ENCODE results near the gene ICE1.
"Not testable (repeated sequence)": the region's sequence is repeated elsewhere in the genome, so short reads cannot be mapped to it uniquely, and the experiment has no call there.

The ICE1 gene

GRCh38 chr5:5487585-5488360, 65.3 kb downstream of the ICE1 start:
- Histone ChIP-seq H3F3A (ENCODE audit: insufficient read depth, low read length) (no peaks in the 10 kb centered on the region), H2AFZ (ENCODE audit: low read length) (no peak overlapping the region), H3K4me2 (ENCODE audit: low read depth, low read length) (no peak overlapping the region), H3K27ac (ENCODE audit: low read length) (no peak overlapping the region), H3K9ac (ENCODE audit: low read length) (no peak overlapping the region), H3K4me3 (ENCODE audit: low read length) (no peak overlapping the region), H3K36me3 (replicated peaks; ENCODE audit: insufficient read depth, low read length) (no peaks in the 10 kb centered on the region; the same call in 1 of the 2 replicates), H3K9me2 (replicated peaks; ENCODE audit: insufficient read depth, low read length) (no peaks in the 10 kb centered on the region), H3K79me2 (ENCODE audit: low read length) (no peaks in the 10 kb centered on the region), H3K4me1 (ENCODE audit: low read length) (no peaks in the 10 kb centered on the region), H4K20me1 (ENCODE audit: insufficient read depth, low read length) (no peaks in the 10 kb centered on the region), H3K27me3 (replicated peaks; ENCODE audit: insufficient read depth, low read length) (no peaks in the 10 kb centered on the region), H3K9me3 (replicated peaks; ENCODE audit: insufficient read depth, low read length) (no peaks in the 10 kb centered on the region)
- no peak for DNase-seq
- TF ChIP-seq CTCF (IDR thresholded peaks at IDR 0.05; ENCODE audit: low read length) (no peak), EZH2 (optimal IDR thresholded peaks at IDR 0.05; ENCODE audit: low read depth, low read length) (no peak), EZH2phosphoT487 (IDR thresholded peaks at IDR 0.05; ENCODE audit: low read length) (no peak)

GRCh38 chr5:5490774-5491347, 68.4 kb downstream of the ICE1 start:
- Histone ChIP-seq H3K9ac (ENCODE audit: low read length) (no peak overlapping the region), H3K9me3 (replicated peaks; ENCODE audit: insufficient read depth, low read length) (no peaks in the 10 kb centered on the region), H3F3A (ENCODE audit: insufficient read depth, low read length) (no peaks in the 10 kb centered on the region), H3K27ac (ENCODE audit: low read length) (no peak overlapping the region), H3K36me3 (replicated peaks; ENCODE audit: insufficient read depth, low read length) (no peaks in the 10 kb centered on the region; the same call in 1 of the 2 replicates), H3K4me3 (ENCODE audit: low read length) (no peak overlapping the region), H3K4me2 (ENCODE audit: low read depth, low read length) (no peak overlapping the region), H3K4me1 (ENCODE audit: low read length) (no peaks in the 10 kb centered on the region), H4K20me1 (ENCODE audit: insufficient read depth, low read length) (no peaks in the 10 kb centered on the region), H2AFZ (ENCODE audit: low read length) (no peak overlapping the region), H3K9me2 (replicated peaks; ENCODE audit: insufficient read depth, low read length) (no peaks in the 10 kb centered on the region), H3K79me2 (ENCODE audit: low read length) (no peaks in the 10 kb centered on the region), H3K27me3 (replicated peaks; ENCODE audit: insufficient read depth, low read length) (no peaks in the 10 kb centered on the region)
- no peak for DNase-seq
- no peak for TF ChIP-seq EZH2 (optimal IDR thresholded peaks at IDR 0.05; ENCODE audit: low read depth, low read length)
- TF ChIP-seq EZH2phosphoT487 (IDR thresholded peaks at IDR 0.05; ENCODE audit: low read length): no peak
- TF ChIP-seq CTCF (IDR thresholded peaks at IDR 0.05; ENCODE audit: low read length): no peak

GRCh38 chr5:5492087-5492933, 69.8 kb downstream of the ICE1 start:
- H3F3A ChIP-seq (ENCODE audit: insufficient read depth, low read length): no peaks in the 10 kb centered on the region
- peak; percentile 49 for DNase-seq

GRCh38 chr5:5492934-5493271, 70.4 kb downstream of the ICE1 start:
- DNase-seq; H4K20me1 ChIP-seq (ENCODE audit: insufficient read depth, low read length); H3K9me3 ChIP-seq (replicated peaks; ENCODE audit: insufficient read depth, low read length); H3K27me3 ChIP-seq (replicated peaks; ENCODE audit: insufficient read depth, low read length); H3K4me2 ChIP-seq (ENCODE audit: low read depth, low read length); H3K9me2 ChIP-seq (replicated peaks; ENCODE audit: insufficient read depth, low read length); H3K36me3 ChIP-seq (replicated peaks; ENCODE audit: insufficient read depth, low read length); H3F3A ChIP-seq (ENCODE audit: insufficient read depth, low read length); H3K4me3 ChIP-seq (ENCODE audit: low read length); H3K9ac ChIP-seq (ENCODE audit: low read length); H2AFZ ChIP-seq (ENCODE audit: low read length); H3K27ac ChIP-seq (ENCODE audit: low read length); H3K4me1 ChIP-seq (ENCODE audit: low read length); H3K79me2 ChIP-seq (ENCODE audit: low read length): not testable (repeated sequence)

More at GRCh38 chr5:5492087-5492933, 69.8 kb downstream of the ICE1 start:
- Histone ChIP-seq H3K36me3 (replicated peaks; ENCODE audit: insufficient read depth, low read length) (no peaks in the 10 kb centered on the region; the same call in 1 of the 2 replicates), H3K4me2 (ENCODE audit: low read depth, low read length) (no peak overlapping the region), H3K4me1 (ENCODE audit: low read length) (no peaks in the 10 kb centered on the region), H3K27me3 (replicated peaks; ENCODE audit: insufficient read depth, low read length) (no peaks in the 10 kb centered on the region), H3K9ac (ENCODE audit: low read length) (no peak overlapping the region), H3K9me2 (replicated peaks; ENCODE audit: insufficient read depth, low read length) (no peaks in the 10 kb centered on the region), H3K79me2 (ENCODE audit: low read length) (no peaks in the 10 kb centered on the region), H3K27ac (ENCODE audit: low read length) (no peak overlapping the region), H3K9me3 (replicated peaks; ENCODE audit: insufficient read depth, low read length) (no peaks in the 10 kb centered on the region), H3K4me3 (ENCODE audit: low read length) (no peak overlapping the region), H4K20me1 (ENCODE audit: insufficient read depth, low read length) (no peaks in the 10 kb centered on the region), H2AFZ (ENCODE audit: low read length) (no peak overlapping the region)
- peak; percentile 78 for TF ChIP-seq CTCF (IDR thresholded peaks at IDR 0.05; ENCODE audit: low read length)
- no peak for TF ChIP-seq EZH2phosphoT487 (IDR thresholded peaks at IDR 0.05; ENCODE audit: low read length)
- TF ChIP-seq EZH2 (optimal IDR thresholded peaks at IDR 0.05; ENCODE audit: low read depth, low read length): no peak

Data from MM.1S (cell line).